NCI-H128 (cell line): Measurements from ENCODE around the gene MPV17.
"Not testable (repeated sequence)": the region's sequence is repeated elsewhere in the genome, so short reads cannot be mapped to it uniquely, and the experiment has no call there.

Source experiments
- DNase-seq: peaks from one replicate; lab custom pipeline; 2025; ENCODE audit not compliant: unreplicated experiment; lab: John Stamatoyannopoulos, UW

Gene MPV17, protein sequence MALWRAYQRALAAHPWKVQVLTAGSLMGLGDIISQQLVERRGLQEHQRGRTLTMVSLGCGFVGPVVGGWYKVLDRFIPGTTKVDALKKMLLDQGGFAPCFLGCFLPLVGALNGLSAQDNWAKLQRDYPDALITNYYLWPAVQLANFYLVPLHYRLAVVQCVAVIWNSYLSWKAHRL

DNA sequence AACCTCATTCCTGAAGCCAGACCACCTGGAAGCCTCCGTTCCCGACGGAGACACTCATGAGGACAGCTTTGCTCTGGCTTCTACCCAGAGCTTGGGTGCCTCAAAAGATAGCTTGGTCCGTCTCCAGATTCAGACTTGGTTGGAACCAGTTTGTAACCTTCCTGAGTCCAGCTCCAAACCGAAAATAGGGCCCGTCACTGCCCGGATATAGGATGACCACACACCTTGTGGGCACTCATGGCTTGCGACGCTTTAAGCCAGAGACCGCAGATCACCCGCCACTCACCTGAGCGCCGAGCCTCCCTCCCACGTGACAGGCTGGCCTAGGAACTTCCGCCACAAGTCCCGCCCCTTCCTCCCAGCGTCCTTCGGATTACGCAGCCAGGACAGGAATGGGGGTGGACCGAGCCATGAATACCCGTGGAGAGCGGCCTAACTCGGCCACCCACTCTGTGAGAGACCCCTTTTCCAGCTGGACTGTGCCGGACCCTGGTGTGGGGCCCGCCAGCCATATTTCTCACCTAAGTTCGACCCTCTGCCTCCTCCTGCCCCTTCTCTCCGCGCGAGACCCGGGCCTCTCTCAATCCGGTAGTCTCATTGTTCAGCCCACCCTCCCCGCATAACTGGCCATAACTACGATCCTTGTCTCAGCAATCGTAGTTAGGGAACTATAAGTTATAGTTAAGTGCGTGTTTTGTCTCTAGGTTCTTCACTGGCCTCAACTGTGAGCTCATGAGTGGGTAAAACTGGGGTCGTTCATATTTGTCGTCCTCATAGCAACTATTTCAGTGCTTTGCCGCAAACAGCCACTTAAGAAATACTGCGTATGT, at the start of gene MPV17:
MPV17 (minus strand) TSS at position 332 of the 830 bp plus-strand sequence. CDS start 580 bp downstream, outside the sequence.
- DNase-seq, result peak; percentile 60

DNA sequence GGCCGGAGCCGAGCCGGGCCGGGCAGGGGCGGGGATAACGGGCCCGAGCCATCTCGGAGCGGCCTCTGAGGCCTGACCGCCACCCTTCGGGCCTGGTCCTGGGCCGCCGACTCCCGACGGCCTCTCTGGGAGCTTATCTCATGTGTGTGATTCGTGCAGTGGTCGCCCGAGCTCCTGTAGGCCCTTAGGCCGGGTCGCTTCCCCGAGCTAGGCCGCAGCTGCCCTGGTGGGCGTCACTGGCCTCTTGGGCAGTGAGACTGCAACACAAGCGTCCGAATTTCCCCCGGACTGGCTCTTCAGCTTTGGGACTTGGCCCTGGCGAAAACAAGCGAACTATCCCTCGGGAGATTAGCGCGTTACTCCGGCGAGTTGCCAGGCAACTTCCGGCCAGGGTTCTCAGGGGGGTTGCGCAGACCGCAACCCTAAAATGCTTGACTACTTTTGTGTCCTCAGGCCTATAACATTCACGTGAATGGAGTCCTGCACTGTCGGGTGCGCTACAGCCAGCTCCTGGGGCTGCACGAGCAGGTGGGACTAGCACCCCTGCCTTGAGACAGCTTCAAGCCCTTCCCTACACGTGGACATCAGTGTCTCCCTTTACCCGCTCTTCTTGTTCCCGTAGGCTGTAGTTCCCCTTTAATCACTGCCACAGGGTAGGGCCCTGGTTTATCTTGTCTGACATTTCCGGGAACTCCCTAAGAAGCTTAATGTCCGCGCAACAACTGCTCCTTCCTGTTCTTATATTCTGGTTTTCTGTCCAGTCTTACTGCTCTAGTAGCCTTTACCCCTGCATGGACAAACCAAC, 48.1 kb upstream of the MPV17 start:
- DNase-seq, result no peak

DNA sequence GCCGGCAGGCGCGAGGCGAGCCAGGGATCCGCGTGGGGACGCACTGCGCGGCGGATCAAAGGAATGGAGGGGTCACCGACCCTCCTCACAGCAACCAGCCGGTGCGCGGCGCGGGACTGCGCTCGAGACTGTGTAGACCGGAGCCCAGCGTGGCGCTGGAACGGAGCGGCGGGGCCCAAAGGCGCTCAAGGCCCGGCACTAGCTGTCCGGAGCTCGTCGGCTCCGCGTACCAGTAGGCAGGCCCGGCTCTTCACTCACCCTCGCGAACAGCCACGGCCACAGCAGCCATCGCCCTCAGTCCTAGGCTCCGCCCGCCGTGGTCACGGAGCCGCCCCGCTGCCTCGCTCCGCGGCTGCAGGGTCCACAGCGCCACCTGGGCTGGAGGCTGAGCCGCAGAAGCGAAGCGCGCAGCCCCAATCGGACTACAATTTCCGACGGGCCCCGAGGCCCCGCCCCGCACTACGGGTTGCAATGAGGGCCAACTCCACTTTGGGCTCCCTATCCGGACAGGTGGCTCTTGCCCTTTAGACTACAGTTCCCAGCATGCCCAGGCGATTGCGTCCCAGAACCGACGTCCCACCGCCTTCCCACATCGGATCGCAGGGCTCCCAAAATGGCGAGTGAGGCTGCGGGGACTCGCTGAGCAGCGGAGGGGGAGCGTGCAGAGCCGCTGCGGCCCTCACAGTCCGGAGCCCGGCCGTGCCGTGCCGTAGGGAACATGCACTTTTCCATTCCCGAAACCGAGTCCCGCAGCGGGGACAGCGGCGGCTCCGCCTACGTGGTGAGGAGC, 47.3 kb upstream of the MPV17 start, which contains the start of the genes EIF2B4 and SNX17:
EIF2B4 (minus strand) TSS at position 313 of the 790 bp plus-strand sequence; CDS start at position 289, 24 bp downstream.
SNX17 (plus strand) TSS at position 591 of the 790 bp plus-strand sequence; CDS start at position 719, 128 bp downstream.
- DNase-seq, result peak; percentile 98

DNA sequence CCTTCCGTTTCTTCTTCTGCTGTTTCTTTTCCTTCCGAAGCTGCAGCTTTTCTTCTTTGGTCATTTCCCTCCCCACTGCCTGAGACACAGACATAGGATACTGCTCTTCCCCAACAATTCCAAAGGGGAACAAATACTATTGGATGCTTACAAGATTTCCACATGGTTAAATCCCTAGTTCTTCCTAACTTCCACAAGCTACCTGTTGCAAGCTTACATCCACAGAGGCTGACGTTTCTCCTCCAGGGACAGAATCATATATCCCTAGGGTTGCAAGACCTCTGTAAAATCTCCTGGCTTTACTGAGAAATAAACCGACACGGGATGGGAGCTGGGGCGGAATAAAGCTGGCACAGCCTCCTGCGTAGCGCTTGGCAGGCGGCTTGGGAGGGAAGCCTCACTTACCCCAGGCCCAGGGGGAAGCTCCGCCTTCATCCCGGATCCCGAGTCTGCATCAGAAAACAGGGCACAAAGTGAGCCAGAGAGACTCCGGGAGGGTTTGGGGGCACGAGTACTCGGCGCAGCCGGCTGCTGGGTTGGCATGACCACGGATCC, 46.7 kb upstream of the MPV17 start:
- peak; percentile 19 for DNase-seq

DNA sequence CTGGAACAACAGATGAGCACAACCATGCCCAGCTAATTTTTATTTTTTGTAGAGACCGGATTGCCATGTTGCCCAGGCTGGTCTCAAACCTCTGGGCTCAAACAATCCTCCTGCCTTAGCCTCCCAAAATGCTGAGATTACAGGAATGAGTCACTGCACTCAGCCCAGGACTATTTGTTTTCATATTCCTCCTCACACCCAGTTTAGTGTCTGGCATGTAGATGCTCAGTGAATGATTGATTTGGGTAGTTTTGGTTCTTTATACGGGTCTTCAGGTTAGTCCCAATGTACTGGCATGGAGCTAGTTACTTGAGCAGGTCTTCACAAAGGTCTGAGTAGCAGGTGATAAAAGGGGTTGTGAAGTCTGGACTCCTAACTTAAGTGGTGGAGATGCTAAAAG, 41.0 kb upstream of the MPV17 start:
- DNase-seq, result no peak

DNA sequence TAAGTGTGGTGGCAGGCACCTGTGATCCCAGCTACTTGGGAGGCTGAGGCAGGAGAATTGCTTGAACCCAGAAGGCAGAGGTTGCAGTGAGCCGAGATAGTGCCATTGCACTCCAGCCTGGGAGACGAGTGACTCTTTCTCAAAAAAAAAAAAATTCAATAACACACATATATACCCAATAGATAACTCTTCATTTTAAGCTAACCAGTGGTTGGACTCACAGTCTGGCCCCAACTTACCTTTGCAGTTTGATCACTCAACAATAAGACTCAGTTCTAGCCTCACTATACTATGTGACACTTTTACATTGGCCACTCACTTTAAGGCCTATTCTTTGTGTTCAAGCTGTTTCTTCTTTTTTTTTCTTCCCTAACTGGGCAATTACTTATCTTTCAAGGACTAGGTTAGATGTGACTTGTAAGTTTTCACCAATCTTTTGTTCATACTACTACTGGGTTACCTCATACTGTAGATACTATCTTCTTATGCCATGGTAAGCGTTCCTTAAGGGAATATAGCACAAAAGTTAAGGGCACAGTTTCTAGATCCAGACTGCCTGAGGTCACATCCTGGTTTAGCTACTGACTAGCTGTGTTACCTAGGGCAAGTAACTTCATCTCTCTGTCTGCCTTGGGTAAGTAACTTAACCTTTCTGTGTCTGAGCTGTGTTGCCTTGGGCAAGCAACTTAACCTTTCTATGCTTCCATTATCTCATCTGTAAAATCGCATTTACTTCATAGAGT, 40.0 kb upstream of the MPV17 start:
- DNase-seq, result no peak

DNA sequence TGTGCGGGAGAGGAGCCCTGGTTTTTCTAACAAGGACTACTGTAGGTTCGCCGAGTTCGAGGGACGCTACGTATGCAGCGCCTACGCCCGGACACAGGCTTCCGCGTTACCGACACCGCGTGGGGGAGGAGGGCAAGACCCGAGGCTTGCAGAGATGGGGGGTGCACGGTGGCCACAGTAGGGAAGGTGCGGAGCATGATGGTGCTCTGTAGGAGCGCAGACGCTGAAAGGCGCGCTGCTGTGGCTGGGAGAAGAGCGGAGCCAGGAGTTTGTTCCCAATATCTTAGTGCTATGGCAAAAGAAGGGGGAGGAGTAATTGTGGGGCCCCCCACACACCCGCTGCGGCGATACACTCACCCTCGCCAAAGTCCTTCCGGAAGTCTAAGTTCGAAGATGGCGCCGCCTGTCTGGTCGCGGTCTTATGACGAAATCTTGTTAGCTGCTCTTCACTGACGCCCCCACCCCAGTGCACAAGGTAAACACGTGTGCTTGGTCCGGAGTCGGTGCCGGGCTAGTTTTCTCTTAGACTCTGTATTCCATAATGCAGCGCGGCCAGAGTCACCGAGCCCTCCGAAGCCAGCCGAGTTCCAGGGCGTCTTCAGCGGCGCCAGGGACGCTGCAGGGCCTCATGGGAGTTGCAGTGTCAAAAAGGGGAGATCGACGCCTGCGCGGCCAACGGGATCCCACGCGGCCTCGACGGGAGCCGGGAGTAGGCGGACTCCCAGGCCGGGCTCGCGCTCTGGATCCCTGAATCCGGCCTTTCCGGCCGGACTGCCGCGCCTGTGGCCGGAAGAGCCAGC, 33.7 kb upstream of the MPV17 start, which contains the start of gene GTF3C2:
GTF3C2 (minus strand) TSS at position 383 of the 800 bp plus-strand sequence. CDS start 13,210 bp downstream, outside the sequence.
- peak; percentile 84 for DNase-seq

DNA sequence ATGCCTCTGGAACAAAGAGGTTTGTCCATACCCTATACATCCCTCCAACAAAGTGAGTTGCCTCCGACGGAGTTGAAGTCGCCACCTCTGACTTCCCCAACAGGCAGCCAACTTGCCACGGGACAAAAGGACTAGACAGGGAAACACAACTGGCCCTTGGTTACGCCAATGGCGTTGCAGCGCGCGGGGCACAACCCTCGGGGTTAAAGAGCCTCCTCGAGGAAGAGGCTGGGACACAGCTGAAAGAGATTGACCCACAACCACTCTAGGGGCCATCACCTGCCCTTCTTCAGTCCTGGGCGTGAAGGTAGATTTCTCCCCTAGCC, 33.1 kb upstream of the MPV17 start:
- no peak for DNase-seq

DNA sequence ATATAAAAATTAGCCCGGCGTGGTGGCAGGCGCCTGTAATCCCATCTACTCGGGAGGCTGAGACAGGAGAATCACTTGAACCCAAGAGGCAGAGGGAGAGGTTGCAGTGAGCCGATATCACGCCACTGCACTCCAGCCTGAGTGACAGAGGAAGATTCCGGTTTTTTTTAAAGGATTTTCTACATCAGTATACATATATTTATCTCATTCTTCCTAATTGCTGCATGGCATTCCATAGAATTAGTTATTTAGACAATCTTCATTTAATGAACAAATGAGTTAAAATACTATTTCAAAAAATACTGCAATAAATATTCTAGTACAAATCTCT, 31.7 kb upstream of the MPV17 start:
- DNase-seq, result no peak

DNA sequence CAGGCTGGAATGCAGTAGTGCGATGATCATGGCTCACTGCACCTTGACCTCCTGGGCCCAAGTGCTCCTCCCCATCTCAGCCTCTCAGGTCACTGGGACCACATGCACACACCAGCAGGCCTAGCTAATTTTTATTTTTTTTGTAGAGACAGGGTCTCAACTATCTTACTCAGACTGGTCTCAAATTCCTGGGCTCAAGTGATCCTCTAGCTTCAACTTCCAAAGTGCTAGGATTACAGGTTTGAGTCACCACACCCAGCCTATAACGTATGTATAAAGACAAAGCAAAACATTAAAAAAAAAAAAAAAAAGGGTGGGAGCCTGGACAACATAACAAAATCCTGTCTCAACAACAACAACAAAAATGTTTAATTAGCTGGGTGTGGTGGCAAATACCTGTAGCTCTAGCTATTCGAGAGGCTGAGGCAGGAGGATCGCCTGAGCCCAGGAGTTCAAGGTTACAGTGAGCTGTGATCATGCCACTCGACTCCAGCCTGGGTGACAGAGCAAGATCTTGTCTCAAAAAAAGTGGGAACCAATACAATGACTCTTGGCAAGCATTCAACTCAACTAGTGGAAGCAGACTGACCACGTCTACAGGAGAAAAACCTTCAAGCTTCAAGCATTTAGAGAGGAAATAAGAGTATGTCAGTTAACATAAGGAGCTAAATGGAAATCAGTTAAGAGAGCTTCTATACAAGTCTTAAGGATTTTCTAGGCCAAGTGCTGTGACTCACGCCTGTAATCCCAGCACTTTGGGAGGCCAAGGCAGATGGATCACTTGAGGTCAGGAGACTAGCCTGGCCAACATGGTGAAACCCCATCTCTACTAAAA, 31.1 kb upstream of the MPV17 start:
- no peak for DNase-seq

DNA sequence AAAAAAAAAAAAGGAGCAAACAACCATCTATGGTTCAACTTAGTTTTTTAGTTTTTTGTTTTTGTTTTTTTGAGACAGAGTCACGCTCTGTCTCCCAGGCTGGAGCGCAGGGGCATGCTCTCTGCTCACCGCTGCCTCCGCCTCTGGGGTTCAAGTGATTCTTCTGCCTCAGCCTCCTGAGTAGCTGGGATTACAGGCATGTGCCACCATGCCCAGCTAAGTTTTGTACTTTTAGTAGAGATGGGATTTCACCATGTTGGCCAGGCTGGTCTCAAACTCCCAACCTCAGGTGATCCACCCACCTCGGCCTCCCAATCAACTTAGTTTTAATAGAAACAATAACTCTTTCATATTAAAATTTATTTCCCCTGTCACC, 30.5 kb upstream of the MPV17 start:
- DNase-seq, result not testable (repeated sequence)

DNA sequence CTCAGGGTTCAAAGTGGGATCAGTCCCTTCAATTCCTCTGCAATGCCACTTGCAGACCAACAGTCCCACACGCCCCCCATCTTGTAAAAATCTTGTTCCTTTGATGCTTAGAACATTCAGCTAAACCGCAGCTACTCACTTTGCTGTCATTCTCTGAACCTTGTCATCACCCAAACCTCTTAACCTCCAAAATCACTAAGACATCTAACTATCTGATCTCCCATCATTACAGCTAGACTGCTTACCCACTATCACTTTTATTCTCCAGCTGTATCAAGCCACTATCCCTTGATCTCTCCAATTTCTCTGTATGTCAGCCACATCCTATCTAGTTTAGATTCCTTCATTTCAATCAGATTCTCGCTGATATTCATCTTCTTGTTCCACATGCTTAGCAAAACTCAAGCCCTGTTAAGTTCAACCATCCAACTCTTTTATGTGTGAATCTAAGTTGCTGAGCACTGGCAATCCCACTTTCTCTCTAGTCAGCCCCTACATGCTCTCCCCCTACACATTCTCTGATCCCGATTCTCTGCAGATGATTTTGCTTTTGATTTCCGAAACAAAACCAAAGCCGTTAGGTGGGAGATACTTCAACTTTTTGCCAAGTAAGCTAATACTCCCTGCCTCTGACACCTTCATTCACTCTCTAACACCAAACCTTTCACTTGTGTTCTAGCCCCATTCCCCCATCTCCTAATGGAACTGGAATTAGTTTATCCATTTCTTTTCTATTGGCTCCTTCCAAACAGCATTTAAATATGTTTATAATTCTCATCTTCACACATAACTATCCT, 29.1 kb upstream of the MPV17 start:
- no peak for DNase-seq

DNA sequence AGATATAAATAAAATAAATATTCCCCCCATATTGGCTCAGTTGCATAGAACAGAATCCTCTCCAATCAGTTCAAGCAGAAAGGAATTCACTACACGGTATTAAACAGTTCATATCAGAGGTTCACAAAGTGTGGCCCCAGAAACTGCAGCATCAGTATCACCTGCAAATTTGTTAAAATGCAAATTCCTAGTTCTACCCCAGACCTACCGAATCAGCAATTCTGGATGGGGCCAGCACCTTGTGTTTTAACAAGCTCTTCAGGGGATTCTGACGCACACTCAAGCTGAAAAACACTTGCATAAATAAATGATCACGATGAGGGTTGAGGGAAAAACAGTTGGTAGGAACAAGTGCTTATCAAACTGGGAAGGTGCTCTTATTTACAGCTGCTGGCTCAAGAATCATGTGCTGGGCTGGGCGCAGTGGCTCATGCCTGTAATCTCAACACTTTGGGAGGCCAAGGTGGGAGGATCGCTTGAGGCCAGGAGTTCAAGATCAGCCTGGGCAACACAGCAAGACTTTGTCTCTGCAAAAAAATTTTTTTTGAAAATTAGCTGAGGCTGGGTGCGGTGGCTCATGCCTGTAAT, 27.3 kb upstream of the MPV17 start:
- DNase-seq, result no peak

DNA sequence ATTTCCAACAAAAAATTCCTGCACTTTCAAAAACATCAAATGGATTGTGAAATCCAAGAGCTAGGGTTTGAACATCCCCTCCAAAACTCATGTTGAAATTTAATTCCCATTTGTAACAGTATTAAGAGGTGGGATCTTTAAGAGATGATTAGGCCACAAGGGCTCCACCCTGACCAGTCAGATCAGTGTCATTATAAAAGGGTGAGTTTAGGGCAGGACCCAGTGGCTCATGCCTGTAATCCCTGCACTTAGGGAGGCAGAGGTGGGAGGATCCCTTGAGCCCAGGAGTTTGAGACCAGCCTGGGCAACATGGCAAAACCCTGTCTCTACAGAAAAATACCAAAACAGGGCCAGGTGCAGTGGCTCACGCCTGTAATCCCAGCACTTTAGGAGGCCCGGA, 24.7 kb upstream of the MPV17 start:
- no peak for DNase-seq

DNA sequence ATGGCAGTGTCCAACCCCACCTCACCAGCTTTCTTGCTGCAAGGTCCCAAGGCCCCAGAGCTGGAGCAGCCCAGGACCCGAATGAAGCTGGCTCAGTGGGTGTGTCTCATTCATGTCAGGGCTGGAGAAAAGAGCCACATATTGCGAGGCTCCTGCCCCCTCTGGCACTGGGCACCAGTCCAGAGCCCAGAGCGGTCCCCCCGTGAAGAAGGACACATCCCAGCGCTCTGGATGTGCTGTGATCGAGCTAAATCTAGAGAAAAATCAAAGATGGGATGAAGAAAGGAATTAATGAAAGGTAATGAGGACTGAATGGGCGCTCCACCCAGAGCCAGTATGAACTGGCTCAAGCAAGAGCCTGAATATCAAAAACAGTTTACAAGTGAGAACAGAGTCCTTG, 13.3 kb upstream of the MPV17 start:
- no peak for DNase-seq

DNA sequence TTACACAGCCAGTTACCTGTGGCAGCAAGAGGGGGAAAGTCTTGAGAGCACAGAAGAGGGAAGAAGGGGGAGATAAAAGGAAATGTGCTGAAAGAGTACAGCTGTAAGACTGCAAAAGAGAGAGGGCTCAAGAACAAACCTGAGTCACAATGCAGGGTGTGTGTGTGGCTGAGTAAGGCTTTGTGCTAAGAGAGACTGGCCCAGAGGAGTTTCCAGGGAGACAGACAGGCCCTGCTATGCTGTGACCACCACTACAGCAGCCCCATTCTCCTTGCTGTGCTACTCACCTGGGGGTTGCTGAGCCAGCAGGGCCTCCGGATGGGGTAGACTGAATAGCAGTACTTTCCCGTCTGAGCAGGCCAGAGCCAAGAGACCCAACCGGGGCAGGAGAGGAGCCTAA, 12.4 kb upstream of the MPV17 start:
- no peak for DNase-seq

DNA sequence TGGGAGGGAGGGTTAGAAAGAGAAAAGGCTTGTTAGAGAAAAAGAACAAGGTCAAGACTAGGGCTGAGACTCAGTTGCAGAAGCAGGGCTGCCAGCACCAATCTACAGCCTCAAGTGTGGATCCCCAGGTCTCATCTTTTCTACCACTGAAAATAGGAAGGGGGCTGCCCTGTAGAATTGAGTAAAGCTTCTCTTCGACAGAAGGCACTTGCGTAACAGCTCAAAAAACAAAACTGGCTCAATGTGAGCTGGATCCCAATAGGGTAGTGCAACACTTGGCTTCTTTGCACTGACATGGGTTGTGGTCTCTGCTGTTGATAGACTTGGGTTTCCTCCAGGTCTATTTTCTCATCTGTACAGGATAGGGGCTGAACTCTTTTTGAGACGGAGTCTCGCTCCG, 1.8 kb upstream of the MPV17 start:
- DNase-seq, result no peak
